Measurements from ENCODE around the gene ZRANB2.

ZRANB2 gene

DNA sequence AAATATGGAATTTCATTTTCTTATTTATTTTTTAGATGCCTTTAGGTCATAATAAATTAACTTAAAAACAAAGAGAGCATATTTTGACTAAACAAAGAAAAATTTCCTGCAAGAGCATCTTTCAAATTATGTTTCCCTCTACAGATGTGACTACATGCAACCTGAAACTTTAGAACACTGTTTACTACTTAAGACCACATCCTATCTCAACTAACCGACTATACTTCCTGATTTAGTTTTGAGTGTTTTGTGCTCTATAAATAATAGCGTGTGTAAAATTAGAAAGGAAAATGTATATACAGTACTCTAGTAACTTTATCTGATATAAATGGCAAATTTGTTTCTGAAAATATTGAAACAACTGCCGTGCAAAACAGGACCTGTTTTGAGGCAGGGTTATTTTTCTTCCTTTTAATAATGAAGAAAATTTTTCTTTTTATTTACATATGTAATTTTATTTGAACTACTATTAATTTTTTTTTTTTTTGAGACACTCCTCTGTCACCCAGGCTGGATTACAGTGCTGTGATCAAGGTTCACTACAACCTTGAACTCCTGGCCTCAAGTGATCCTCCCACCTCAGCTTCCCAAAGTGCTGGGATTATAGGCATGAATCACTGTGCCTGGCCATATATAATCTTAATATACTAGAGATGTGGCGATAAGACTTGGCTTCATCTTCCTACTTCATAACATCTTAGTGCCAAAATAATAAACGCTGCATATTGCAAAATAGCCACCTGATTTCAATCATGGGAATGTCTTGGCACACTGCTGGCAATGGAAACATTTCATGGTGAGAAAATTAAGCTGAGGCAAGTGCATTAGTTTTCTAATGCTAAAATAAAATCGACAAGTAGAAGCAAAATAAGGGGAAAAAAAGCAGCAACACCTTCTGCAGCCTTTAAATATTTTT lies 12.3 kb downstream of the ZRANB2 start:
- DNase-seq = no peak

- no peak for DNase-seq
Observed at GRCh38 chr1:71054791-71055190, 26.0 kb downstream of the ZRANB2 start.

DNA sequence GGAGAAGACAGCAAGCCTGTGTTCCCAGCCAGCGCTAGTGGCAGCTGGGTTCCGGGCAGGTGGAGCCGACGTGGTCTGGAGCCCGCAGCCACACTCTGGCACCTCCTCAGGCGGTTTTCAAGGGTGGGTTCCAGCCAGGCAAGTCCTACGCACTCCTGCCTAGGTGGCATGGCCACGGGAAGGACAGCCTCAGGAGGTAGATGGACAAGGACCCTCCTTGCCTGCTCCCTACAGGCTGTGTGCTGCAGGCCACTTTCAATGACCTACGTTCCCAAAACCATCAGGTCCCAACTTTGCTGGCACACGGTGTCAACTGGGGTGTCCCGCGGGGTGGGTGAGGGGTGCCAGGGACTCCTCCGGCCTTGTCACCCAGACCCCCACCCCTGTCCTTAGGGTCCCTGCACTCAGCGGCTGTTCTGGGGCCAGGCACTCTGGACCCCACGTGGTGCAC lies 26.5 kb downstream of the ZRANB2 start:
- no peak for DNase-seq

- no peak for DNase-seq
Observed at GRCh38 chr1:71053758-71054157, 27.1 kb downstream of the ZRANB2 start.

- DNase-seq = no peak
Observed at GRCh38 chr1:71053146-71053545, 27.7 kb downstream of the ZRANB2 start.

DNA sequence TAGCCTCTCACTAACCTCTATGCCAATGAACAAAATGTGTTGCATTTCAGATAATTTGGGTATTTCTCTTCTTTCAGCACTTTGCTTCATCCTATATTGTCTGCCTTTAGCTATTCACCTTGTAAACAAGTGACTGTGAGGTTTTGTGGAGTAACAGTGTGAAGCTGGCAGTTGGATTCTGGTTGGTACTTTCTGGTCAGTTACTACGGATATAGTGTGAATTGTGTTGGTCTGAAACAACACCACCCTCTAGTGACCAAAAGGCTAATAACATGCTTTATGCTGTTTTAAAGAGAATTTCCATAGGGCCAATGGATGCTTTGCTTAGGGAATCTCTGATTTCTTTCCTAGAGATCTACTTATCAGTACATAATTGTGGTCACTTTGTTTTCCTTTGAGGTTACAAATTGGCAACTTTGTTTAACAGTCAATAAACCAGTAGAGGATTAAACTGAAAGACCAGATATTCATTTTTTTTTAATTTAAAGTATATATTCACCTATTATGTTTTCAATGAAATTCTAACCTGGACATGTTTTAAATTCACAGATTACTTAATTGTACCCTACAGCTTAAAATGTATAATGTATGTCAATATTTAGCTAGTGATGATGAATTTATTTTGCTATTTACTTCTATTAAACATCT lies 30.8 kb downstream of the ZRANB2 start:
- peak; percentile 66 for DNase-seq

DNA sequence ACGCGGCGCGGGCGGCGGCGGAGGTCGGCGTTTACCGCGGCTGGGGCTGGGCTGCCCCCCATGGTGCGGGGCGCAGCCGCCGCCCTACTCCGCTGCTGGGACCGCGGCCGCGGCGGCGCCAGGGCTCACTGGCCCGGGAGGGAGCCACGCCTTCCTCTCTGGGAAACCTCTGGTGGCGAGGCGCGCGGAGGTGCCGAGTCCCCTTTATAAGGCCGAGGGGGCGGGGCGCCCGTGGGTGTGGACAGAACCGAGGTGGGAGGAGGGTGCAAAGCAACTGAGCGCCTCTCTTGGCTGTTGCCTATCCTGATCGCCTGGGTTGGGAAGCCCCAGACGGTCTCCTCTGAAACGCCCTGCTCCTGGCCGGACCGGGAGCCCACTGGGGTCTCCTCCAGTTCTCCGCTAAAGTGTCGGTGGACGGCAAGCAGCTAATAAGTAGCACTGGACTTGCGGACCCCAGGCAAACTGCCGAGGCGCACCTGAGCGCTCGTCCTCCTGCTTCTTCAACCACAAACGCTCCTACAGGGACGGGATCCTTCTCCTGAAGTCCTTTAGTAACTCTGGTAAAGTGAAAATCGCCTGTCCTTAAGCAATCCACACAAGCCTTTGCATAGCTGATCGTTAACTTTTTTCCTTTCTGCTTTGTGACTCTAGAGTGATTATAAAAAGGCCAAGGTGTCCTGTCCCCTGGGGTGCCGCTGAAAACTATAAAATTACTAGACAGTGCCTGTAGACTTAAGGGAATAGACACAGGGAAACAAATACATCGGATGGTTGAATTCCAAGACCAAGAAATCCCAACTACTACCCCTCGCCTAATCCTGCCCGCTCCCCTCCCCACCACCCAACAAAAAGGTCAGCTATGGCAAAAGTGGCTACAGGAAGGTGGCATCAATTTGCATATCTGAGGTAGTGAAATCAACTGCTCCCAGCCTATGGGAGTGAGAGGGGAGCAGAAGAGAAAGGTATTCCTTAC lies 32.9 kb downstream of the ZRANB2 start, which contains the start of gene PTGER3:
TSS of gene PTGER3 (minus strand) at position 182 of the 973 bp plus-strand sequence. CDS start 239 bp downstream, outside the sequence.
- DNase-seq = peak; percentile 29

DNA sequence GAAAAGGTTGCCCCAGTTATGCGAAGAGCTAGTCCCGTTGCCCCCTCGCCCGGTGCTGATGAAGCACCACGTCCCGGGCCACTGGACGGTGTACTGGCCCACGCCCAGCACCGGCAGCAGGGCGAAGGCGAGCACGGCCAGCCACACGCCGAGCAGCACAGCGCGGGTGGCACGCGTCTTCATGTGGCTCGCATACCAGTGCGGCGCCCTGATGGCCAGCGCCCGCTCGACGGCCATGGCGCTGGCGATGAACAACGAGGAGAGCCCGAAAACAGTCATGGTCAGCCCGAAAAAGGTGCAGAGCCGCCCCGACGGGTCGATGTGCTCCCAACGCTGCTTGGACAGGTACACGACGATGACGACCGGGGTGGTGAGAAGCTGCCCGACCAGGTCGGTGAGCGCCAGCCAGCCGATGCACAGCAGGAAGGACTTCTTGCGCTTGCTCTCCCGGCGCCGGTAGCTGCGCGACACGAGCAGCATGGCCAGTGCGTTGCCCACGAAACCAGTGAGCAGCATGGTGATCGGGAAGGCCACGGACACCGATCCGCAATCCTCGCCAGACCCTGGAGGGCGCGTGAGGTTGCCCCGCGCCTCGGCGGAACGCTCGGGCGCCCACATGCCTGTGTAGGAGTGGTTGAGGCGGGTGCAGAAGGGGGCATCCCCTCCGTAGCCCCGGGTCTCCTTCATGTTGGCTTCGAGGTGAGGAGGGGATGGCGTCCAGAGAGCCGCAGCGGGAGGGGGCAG lies 33.8 kb downstream of the ZRANB2 start:
- DNase-seq = no peak

GRCh38 chr1:71045463-71046028 lies 35.3 kb downstream of the ZRANB2 start:
- DNase-seq = no peak

DNA sequence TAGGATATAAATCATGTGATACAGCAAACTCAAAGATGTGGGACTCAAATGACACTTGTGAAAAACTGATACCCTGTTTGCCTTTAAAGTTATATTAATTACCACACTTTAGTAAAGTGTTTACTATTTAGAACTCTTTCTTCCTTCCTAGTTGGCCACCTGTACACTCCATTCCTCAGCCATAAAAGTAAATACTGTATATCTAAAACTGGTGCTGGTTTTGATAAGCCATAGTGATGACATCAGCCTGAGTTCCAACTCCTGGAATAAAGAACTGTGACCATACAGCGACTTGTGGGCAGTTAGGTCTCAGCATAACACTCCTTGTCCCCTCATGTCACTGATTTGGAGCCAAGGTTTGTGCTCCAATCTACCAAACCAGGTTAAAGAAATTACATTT lies 36.0 kb downstream of the ZRANB2 start:
- DNase-seq = no peak

DNA sequence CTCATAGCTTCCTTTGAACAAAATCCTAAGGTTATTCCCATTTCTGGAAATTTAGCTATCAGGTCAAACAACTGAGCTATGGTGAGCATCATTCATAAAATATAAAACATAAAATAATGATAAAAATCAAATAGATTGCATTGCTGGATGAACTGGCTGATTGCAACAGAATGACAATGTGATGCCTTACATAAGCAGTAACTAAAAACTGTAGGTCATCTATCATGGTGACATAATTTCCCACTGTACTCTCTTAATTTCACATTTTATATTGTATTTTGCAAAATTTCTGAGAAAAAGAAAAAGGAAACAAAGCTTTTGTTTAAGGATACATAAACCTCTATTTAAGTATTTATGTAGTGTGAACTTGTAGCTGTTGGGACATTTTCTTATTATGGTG lies 37.8 kb downstream of the ZRANB2 start:
- no peak for DNase-seq

- no peak for DNase-seq
Observed at GRCh38 chr1:71041806-71042205, 39.0 kb downstream of the ZRANB2 start.

- DNase-seq = no peak
Observed at GRCh38 chr1:71039661-71040262, 41.1 kb downstream of the ZRANB2 start.

DNA sequence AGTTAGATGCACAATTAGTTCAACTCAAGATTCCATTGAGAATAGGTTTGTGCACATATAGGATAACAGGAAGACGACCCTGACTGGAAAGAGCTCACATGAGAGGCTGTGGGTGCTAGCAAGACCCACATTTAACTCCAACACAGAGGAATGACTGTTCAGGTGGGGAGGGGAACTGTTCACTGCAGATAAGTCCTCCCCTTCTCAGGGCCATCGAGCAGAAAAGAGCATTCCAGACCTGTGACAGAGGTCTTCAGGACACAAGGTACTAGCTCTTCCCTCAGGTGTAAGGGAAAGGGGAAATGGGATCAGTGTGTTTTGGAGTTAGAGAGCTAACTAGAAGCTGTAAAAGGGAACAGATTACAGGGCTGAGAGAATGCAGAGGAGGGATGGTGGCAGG lies 41.9 kb downstream of the ZRANB2 start:
- DNase-seq = no peak

GRCh38 chr1:71037829-71038620 lies 42.8 kb downstream of the ZRANB2 start:
- DNase-seq = no peak

GRCh38 chr1:71037066-71037465 lies 43.8 kb downstream of the ZRANB2 start:
- DNase-seq = no peak

- DNase-seq = no peak
Observed at GRCh38 chr1:71033136-71033535, 47.7 kb downstream of the ZRANB2 start.

DNA sequence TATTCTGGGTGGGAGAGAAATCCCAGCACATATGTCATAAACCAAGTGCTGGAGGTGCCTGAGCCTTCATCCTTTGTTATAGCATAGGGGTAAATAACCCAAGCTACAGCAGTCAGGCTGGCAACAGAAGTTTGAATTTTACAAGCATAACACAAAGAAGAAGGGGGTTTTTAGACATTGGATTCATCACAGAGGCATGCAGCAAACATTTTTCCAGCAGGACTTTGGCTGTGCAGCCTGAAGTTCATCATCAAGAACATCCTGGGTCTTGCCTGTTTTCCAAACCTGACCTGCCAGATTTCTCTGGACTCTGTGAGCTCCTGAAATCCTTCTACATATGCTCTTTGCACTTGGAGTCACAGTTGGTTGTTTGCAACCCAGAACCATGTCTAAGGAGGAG lies 49.4 kb downstream of the ZRANB2 start:
- no peak for DNase-seq

DNA sequence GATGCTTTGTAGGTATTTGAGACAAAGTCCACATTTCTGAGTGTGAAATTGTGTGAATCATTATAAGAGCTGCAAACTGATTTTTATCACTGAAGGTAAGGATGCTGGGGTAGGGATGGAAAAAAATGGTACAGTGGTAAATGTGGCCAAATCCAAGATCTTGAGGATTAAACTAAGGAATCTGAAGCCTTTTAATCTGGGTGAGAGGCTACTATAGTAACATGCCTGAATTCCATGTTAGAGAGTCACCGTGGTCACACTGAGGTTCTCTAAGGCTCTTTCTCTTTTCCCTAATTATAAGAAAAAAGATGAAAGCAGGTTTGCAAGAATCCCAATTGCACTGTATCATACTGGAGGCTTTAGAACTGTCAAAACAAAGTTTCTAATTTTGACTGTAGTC lies 50.8 kb downstream of the ZRANB2 start:
- no peak for DNase-seq

DNA sequence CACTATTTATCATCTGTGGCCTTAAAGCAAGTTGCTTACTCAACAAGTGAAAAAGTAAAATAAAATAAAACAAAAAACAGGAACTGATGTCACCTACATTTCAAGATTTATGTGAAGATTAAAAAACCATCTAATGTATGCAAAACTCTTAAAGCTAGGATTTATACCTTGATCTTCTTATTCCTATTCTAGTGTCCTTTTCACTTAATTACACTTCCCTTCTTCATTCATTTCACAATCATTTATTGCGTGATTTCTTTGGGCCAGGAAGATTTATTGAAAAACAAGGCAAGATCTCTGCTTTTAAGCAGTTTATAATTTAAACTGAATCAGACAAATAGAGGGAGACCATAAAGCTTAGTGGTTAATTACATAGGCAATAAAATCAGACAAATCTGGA lies 51.9 kb downstream of the ZRANB2 start:
- no peak for DNase-seq

DNA sequence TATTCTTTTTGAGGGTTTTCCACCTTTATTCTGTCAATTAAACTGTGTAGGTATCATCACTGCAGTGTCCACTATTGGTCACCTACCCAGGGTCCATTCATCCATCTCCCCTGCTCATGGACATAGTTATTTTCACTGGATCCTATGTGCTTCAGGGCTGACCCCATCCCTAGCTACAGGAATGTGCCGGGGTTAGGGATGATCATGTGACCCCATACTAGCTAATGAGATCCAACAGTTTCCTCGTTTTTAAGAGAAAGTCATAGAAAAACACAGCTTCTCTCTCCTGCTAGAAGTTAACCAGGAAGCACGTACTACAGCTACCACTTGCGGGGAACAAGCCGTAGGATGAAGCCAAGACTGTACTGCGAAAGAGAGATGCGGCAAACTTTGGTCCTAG lies 52.8 kb downstream of the ZRANB2 start:
- no peak for DNase-seq
